ENCODE results near the gene LYPD6B. TPM values are rescaled to one million over a fixed set of nuclear protein-coding genes. Genes with fewer than 3 reads are reported as not detected.

Gene LYPD6B
- total RNA-seq = 0.36 to 1.2 TPM in 2 of 3 replicates, not detected in the other
- long read RNA-seq = 0 reads

- H3K9me3 Mint-ChIP-seq (ENCODE audit: low read depth) = no peaks in the 10 kb centered on the region
- peak; percentile 16 for TF ChIP-seq CTCF (IDR thresholded peaks at IDR 0.05)
- no peak within 1 kb of the TSS for H3K27ac Mint-ChIP-seq (ENCODE audit: unreplicated experiment)
- peaks cover 11% of the 10 kb centered on the region for H3K27me3 Mint-ChIP-seq (ENCODE audit: low read depth)
- H3K36me3 Mint-ChIP-seq (ENCODE audit: low read depth) = no peaks in the 10 kb centered on the region
- H3K4me1 Mint-ChIP-seq (ENCODE audit: low read depth) = peaks cover 6% of the 10 kb centered on the region
- no peak for DNase-seq (ENCODE audit: low spot score)
- peak within 1 kb of the TSS; percentile 62 for H3K4me3 Mint-ChIP-seq (ENCODE audit: unreplicated experiment)
These were observed at the start of gene LYPD6B for GRCh38 chr2:149038442-149039212. Gene LYPD6B, plus strand, starts transcription at chr2:149038699. Its CDS starts 92,250 bp downstream, at chr2:149130949.

- TF ChIP-seq CTCF (IDR thresholded peaks at IDR 0.05) = peak; percentile 93
- Mint-ChIP-seq H3K27me3 (ENCODE audit: low read depth) (no peaks in the 10 kb centered on the region), H3K36me3 (ENCODE audit: low read depth) (no peaks in the 10 kb centered on the region), H3K4me1 (ENCODE audit: low read depth) (peaks cover 3% of the 10 kb centered on the region), H3K4me3 (ENCODE audit: unreplicated experiment) (no peak overlapping the region), H3K27ac (ENCODE audit: unreplicated experiment) (no peak overlapping the region), H3K9me3 (ENCODE audit: low read depth) (no peaks in the 10 kb centered on the region)
- DNase-seq (ENCODE audit: low spot score) = no peak
These were observed 48.5 kb upstream of the LYPD6B start for GRCh38 chr2:148989882-148990493.

GRCh38 chr2:148990968-148991367 is 47.5 kb upstream of the LYPD6B start:
- Mint-ChIP-seq H3K9me3 (ENCODE audit: low read depth) (no peaks in the 10 kb centered on the region), H3K4me1 (ENCODE audit: low read depth) (peaks cover 3% of the 10 kb centered on the region), H3K27ac (ENCODE audit: unreplicated experiment) (no peak overlapping the region), H3K36me3 (ENCODE audit: low read depth) (no peaks in the 10 kb centered on the region), H3K4me3 (ENCODE audit: unreplicated experiment) (no peak overlapping the region), H3K27me3 (ENCODE audit: low read depth) (no peaks in the 10 kb centered on the region)
- TF ChIP-seq CTCF (IDR thresholded peaks at IDR 0.05) = no peak
- DNase-seq (ENCODE audit: low spot score) = no peak

GRCh38 chr2:148992448-148992847 is 46.1 kb upstream of the LYPD6B start:
- Mint-ChIP-seq H3K4me1 (ENCODE audit: low read depth) (peaks cover 3% of the 10 kb centered on the region), H3K27ac (ENCODE audit: unreplicated experiment) (no peak overlapping the region), H3K9me3 (ENCODE audit: low read depth) (no peaks in the 10 kb centered on the region), H3K27me3 (ENCODE audit: low read depth) (no peaks in the 10 kb centered on the region), H3K4me3 (ENCODE audit: unreplicated experiment) (no peak overlapping the region), H3K36me3 (ENCODE audit: low read depth) (no peaks in the 10 kb centered on the region)
- no peak for DNase-seq (ENCODE audit: low spot score)
- no peak for TF ChIP-seq CTCF (IDR thresholded peaks at IDR 0.05)

GRCh38 chr2:148993351-148993750 is 45.1 kb upstream of the LYPD6B start:
- Mint-ChIP-seq H3K36me3 (ENCODE audit: low read depth) (no peaks in the 10 kb centered on the region), H3K4me3 (ENCODE audit: unreplicated experiment) (no peak overlapping the region), H3K27me3 (ENCODE audit: low read depth) (no peaks in the 10 kb centered on the region), H3K9me3 (ENCODE audit: low read depth) (no peaks in the 10 kb centered on the region), H3K4me1 (ENCODE audit: low read depth) (peaks cover 3% of the 10 kb centered on the region), H3K27ac (ENCODE audit: unreplicated experiment) (no peak overlapping the region)
- TF ChIP-seq CTCF (IDR thresholded peaks at IDR 0.05) = no peak
- DNase-seq (ENCODE audit: low spot score) = no peak
